Measurements from ENCODE around the gene SLC26A8.
"Not testable (repeated sequence)": the region's sequence is repeated elsewhere in the genome, so short reads cannot be mapped to it uniquely, and the experiment has no call there.

Gene SLC26A8

DNA sequence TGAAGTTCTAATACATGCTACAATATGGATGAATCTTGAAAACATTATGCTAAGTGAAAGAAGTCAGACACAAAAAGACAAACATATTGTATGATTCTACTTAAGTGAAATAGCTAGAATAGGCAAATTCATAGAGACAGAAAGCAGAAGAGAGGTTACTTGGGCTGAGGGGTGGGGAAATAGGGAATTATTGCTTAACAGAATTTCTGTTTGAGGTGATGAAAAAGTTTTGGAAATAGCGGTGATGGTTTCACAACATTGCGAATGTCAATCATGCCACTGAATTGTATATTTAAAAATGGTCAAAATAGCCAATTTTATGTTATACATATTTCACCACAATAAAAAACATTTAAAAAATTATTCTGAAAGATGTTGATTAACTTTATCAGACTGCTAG, 6.1 kb downstream of the SLC26A8 start:
- H3K4me3 ChIP-seq (ENCODE audit: low read depth in 1 of 2, low read length in 2 of 2): no peak overlapping the region
- H3K9me3 ChIP-seq (ENCODE audit: insufficient read depth, low read length, severe bottlenecking): no peaks in the 10 kb centered on the region
- H3K4me2 ChIP-seq (ENCODE audit: insufficient read depth, low read length): no peak overlapping the region
- H3K27me3 ChIP-seq (ENCODE audit: insufficient read depth, low read length, poor library complexity): peaks cover 12% of the 10 kb centered on the region
- ATAC-seq (ENCODE audit: insufficient read depth, low read depth): no peak
- H3K9ac ChIP-seq (ENCODE audit: low read depth, low read length): no peak overlapping the region
- no peak for TF ChIP-seq EZH2 (IDR thresholded peaks at IDR 0.05; ENCODE audit: borderline replicate concordance, low read depth, low read length, severe bottlenecking)
- TF ChIP-seq, protein P1, sequence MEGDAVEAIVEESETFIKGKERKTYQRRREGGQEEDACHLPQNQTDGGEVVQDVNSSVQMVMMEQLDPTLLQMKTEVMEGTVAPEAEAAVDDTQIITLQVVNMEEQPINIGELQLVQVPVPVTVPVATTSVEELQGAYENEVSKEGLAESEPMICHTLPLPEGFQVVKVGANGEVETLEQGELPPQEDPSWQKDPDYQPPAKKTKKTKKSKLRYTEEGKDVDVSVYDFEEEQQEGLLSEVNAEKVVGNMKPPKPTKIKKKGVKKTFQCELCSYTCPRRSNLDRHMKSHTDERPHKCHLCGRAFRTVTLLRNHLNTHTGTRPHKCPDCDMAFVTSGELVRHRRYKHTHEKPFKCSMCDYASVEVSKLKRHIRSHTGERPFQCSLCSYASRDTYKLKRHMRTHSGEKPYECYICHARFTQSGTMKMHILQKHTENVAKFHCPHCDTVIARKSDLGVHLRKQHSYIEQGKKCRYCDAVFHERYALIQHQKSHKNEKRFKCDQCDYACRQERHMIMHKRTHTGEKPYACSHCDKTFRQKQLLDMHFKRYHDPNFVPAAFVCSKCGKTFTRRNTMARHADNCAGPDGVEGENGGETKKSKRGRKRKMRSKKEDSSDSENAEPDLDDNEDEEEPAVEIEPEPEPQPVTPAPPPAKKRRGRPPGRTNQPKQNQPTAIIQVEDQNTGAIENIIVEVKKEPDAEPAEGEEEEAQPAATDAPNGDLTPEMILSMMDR (IDR thresholded peaks at IDR 0.05; ENCODE audit: borderline replicate concordance, extremely low read depth, low read length, poor library complexity, severe bottlenecking): no peak
- no peak for DNase-seq
- H4K20me1 ChIP-seq (ENCODE audit: insufficient read depth, low read length): no peaks in the 10 kb centered on the region
- H3K27ac ChIP-seq (ENCODE audit: low read length): no peak overlapping the region
- no peak overlapping the region for H2AFZ ChIP-seq (ENCODE audit: low read depth, low read length)
- H3K36me3 ChIP-seq (ENCODE audit: insufficient read depth, low read length): no peaks in the 10 kb centered on the region
- no peaks in the 10 kb centered on the region for H3K4me1 ChIP-seq (ENCODE audit: insufficient read depth, low read length)
- H3K79me2 ChIP-seq (ENCODE audit: insufficient read depth, low read length): no peaks in the 10 kb centered on the region

DNA sequence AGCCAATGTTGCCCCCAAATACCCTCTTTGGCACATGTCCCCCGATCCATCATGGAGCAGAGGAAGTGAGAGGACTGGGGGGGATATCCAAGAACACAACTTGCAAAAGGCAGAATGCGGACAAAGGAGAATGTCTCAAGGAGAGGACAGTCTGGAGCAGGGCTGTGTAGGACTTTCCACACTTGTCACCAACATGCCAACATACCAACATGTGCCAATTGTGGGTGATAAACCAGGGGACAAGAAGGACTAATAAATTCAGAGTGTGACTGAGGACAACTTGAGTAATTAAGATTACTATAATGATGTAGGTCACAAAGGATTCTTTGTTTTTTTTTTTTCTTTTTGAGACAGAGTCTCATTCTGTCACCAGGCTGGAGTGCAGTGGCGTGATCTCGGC, 8.8 kb downstream of the SLC26A8 start:
- no peak overlapping the region for H3K9ac ChIP-seq (ENCODE audit: low read depth, low read length)
- H4K20me1 ChIP-seq (ENCODE audit: insufficient read depth, low read length): no peaks in the 10 kb centered on the region
- H3K79me2 ChIP-seq (ENCODE audit: insufficient read depth, low read length): no peaks in the 10 kb centered on the region
- H3K36me3 ChIP-seq (ENCODE audit: insufficient read depth, low read length): no peaks in the 10 kb centered on the region
- H3K9me3 ChIP-seq (ENCODE audit: insufficient read depth, low read length, severe bottlenecking): no peaks in the 10 kb centered on the region
- no peak overlapping the region for H3K4me2 ChIP-seq (ENCODE audit: insufficient read depth, low read length)
- ATAC-seq (ENCODE audit: insufficient read depth, low read depth) (no peak), DNase-seq (no peak)
- H3K27ac ChIP-seq (ENCODE audit: low read length): no peak overlapping the region
- no peaks in the 10 kb centered on the region for H3K4me1 ChIP-seq (ENCODE audit: insufficient read depth, low read length)
- peaks cover 12% of the 10 kb centered on the region for H3K27me3 ChIP-seq (ENCODE audit: insufficient read depth, low read length, poor library complexity)
- TF ChIP-seq EZH2 (IDR thresholded peaks at IDR 0.05; ENCODE audit: borderline replicate concordance, low read depth, low read length, severe bottlenecking): no peak
- TF ChIP-seq, protein P1 (IDR thresholded peaks at IDR 0.05; ENCODE audit: borderline replicate concordance, extremely low read depth, low read length, poor library complexity, severe bottlenecking): no peak
- no peak overlapping the region for H3K4me3 ChIP-seq (ENCODE audit: low read depth in 1 of 2, low read length in 2 of 2)
- H2AFZ ChIP-seq (ENCODE audit: low read depth, low read length): no peak overlapping the region

DNA sequence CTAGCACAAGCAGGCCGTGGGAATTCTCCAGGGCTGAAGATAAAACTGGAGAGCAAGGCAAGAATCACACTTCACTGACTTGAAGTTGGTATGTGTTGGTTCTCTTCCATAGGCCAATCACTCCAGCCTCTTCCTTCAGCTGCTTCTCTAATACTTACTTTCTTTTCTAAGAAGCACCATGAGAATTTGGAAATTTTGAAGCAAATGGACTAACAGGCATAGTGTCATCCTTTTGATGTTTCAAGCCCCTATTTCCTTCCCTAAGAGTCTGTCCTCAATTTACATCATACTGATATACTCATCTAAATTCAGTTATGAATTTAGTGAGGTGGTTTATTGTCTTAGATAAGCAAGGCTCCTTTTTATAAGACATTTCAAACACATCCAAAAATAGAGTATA, 24.0 kb downstream of the SLC26A8 start:
- Histone ChIP-seq H3K4me3 (ENCODE audit: low read depth in 1 of 2, low read length in 2 of 2) (no peak overlapping the region), H3K27me3 (ENCODE audit: insufficient read depth, low read length, poor library complexity) (no peaks in the 10 kb centered on the region), H3K36me3 (ENCODE audit: insufficient read depth, low read length) (no peaks in the 10 kb centered on the region), H4K20me1 (ENCODE audit: insufficient read depth, low read length) (no peaks in the 10 kb centered on the region), H3K4me2 (ENCODE audit: insufficient read depth, low read length) (no peak overlapping the region), H2AFZ (ENCODE audit: low read depth, low read length) (no peak overlapping the region), H3K4me1 (ENCODE audit: insufficient read depth, low read length) (no peaks in the 10 kb centered on the region), H3K9me3 (ENCODE audit: insufficient read depth, low read length, severe bottlenecking) (no peaks in the 10 kb centered on the region), H3K27ac (ENCODE audit: low read length) (no peak overlapping the region), H3K79me2 (ENCODE audit: insufficient read depth, low read length) (no peaks in the 10 kb centered on the region), H3K9ac (ENCODE audit: low read depth, low read length) (no peak overlapping the region)
- DNase-seq (no peak), ATAC-seq (ENCODE audit: insufficient read depth, low read depth) (no peak)
- TF ChIP-seq, protein P1 (IDR thresholded peaks at IDR 0.05; ENCODE audit: borderline replicate concordance, extremely low read depth, low read length, poor library complexity, severe bottlenecking): no peak

DNA sequence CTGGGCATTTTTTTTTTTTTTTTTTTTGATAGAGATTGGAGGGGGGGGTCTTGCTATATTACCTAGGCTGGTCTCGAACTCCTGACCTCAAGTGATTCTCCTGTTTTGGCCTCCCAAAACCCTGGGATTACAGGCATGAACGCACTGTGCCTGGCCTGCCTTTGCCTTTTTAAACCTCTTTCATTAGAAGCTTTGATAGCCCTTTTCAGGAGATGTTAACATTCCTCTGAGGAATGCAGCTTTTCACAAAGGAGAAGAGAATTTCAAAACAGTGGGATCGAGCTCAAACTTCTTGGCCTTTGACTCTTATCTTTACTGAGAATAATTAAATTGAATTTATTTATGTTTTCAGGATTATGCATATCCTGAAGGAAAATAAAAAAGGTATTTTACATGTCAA, 31.3 kb downstream of the SLC26A8 start:
- H4K20me1 ChIP-seq (ENCODE audit: insufficient read depth, low read length): no peaks in the 10 kb centered on the region
- H3K27me3 ChIP-seq (ENCODE audit: insufficient read depth, low read length, poor library complexity): peaks cover 7% of the 10 kb centered on the region
- no peak overlapping the region for H3K27ac ChIP-seq (ENCODE audit: low read length)
- H3K9ac ChIP-seq (ENCODE audit: low read depth, low read length): no peak overlapping the region
- TF ChIP-seq, protein P1 (IDR thresholded peaks at IDR 0.05; ENCODE audit: borderline replicate concordance, extremely low read depth, low read length, poor library complexity, severe bottlenecking): no peak
- no peak for TF ChIP-seq EZH2 (IDR thresholded peaks at IDR 0.05; ENCODE audit: borderline replicate concordance, low read depth, low read length, severe bottlenecking)
- no peaks in the 10 kb centered on the region for H3K9me3 ChIP-seq (ENCODE audit: insufficient read depth, low read length, severe bottlenecking)
- no peaks in the 10 kb centered on the region for H3K79me2 ChIP-seq (ENCODE audit: insufficient read depth, low read length)
- H3K4me3 ChIP-seq (ENCODE audit: low read depth in 1 of 2, low read length in 2 of 2): no peak overlapping the region
- no peak overlapping the region for H3K4me2 ChIP-seq (ENCODE audit: insufficient read depth, low read length)
- no peak for DNase-seq
- no peaks in the 10 kb centered on the region for H3K36me3 ChIP-seq (ENCODE audit: insufficient read depth, low read length)
- H3K4me1 ChIP-seq (ENCODE audit: insufficient read depth, low read length): no peaks in the 10 kb centered on the region
- no peak overlapping the region for H2AFZ ChIP-seq (ENCODE audit: low read depth, low read length)
- ATAC-seq (ENCODE audit: insufficient read depth, low read depth): no peak

DNA sequence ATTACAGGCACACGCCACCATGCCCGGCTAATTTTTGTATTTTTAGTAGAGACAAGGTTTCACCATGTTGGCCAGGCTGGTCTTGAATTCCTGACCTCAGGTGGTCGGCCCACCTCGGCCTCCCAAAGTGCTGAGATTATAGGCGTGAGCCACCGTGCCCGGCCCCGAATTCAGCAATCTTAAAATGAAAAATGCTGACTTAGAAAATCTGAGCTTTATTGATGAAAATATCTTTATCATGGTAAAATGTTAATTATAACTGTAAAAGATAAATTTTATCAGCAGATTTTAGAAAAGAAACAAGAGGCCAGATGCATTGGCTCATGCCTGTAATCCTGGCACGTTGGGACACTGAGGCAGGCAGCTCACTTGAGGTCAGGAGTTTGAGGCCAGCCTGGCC, 36.4 kb downstream of the SLC26A8 start:
- not testable (repeated sequence) for H2AFZ ChIP-seq (ENCODE audit: low read depth, low read length); H3K27ac ChIP-seq (ENCODE audit: low read length); H3K36me3 ChIP-seq (ENCODE audit: insufficient read depth, low read length); H3K79me2 ChIP-seq (ENCODE audit: insufficient read depth, low read length); DNase-seq; H3K4me1 ChIP-seq (ENCODE audit: insufficient read depth, low read length); H3K4me3 ChIP-seq (ENCODE audit: low read depth in 1 of 2, low read length in 2 of 2); H4K20me1 ChIP-seq (ENCODE audit: insufficient read depth, low read length); H3K9ac ChIP-seq (ENCODE audit: low read depth, low read length); H3K9me3 ChIP-seq (ENCODE audit: insufficient read depth, low read length, severe bottlenecking); ATAC-seq (ENCODE audit: insufficient read depth, low read depth); H3K4me2 ChIP-seq (ENCODE audit: insufficient read depth, low read length)
- peaks cover 12% of the 10 kb centered on the region for H3K27me3 ChIP-seq (ENCODE audit: insufficient read depth, low read length, poor library complexity)
